ENCODE measurements around the gene PARD3.

Gene PARD3

GRCh38 chr10:34494012-34494411 lies 321.1 kb downstream of the PARD3 start:
- H3K79me2 ChIP-seq (ENCODE audit: insufficient read depth, low read length): no peaks in the 10 kb centered on the region
- H3K27me3 ChIP-seq (ENCODE audit: low read length): no peaks in the 10 kb centered on the region
- no peaks in the 10 kb centered on the region for H3F3A ChIP-seq (ENCODE audit: insufficient read depth)
- TF ChIP-seq CTCF (IDR thresholded peaks at IDR 0.05; ENCODE audit: insufficient read depth, low read length, poor library complexity, severe bottlenecking): no peak
- TF ChIP-seq EZH2phosphoT487 (conservative IDR thresholded peaks at IDR 0.05; ENCODE audit: low read length): no peak
- H3K4me3 ChIP-seq (ENCODE audit: insufficient read depth, low read length, poor library complexity, severe bottlenecking): no peak overlapping the region
- H3K27ac ChIP-seq (ENCODE audit: low read depth, low read length): no peak overlapping the region
- H2AFZ ChIP-seq (ENCODE audit: low read depth, low read length, severe bottlenecking): no peak overlapping the region
- H3K9ac ChIP-seq (ENCODE audit: low read length): no peak overlapping the region
- H3K9me2 ChIP-seq (replicated peaks; ENCODE audit: insufficient read depth, low read length): no peaks in the 10 kb centered on the region; the same call in 1 of the 2 replicates
- no peaks in the 10 kb centered on the region for H3K9me3 ChIP-seq (ENCODE audit: insufficient read depth, low read length)
- H3K4me2 ChIP-seq (ENCODE audit: low read depth, low read length, poor library complexity, severe bottlenecking): no peak overlapping the region
- no peaks in the 10 kb centered on the region for H3K36me3 ChIP-seq (ENCODE audit: low read length)
- H4K20me1 ChIP-seq (ENCODE audit: low read depth, low read length): no peaks in the 10 kb centered on the region

GRCh38 chr10:34492081-34492480 lies 323.0 kb downstream of the PARD3 start:
- no peak overlapping the region for H3K27ac ChIP-seq (ENCODE audit: low read depth, low read length)
- H4K20me1 ChIP-seq (ENCODE audit: low read depth, low read length): no peaks in the 10 kb centered on the region
- H3K4me2 ChIP-seq (ENCODE audit: low read depth, low read length, poor library complexity, severe bottlenecking): no peak overlapping the region
- TF ChIP-seq EZH2phosphoT487 (conservative IDR thresholded peaks at IDR 0.05; ENCODE audit: low read length) (no peak), CTCF (IDR thresholded peaks at IDR 0.05; ENCODE audit: insufficient read depth, low read length, poor library complexity, severe bottlenecking) (no peak)
- no peak overlapping the region for H3K4me3 ChIP-seq (ENCODE audit: insufficient read depth, low read length, poor library complexity, severe bottlenecking)
- H3K27me3 ChIP-seq (ENCODE audit: low read length): no peaks in the 10 kb centered on the region; the same call in 1 of the 2 replicates
- H3K9me2 ChIP-seq (replicated peaks; ENCODE audit: insufficient read depth, low read length): no peaks in the 10 kb centered on the region; the same call in 1 of the 2 replicates
- H3K79me2 ChIP-seq (ENCODE audit: insufficient read depth, low read length): no peaks in the 10 kb centered on the region
- H3K36me3 ChIP-seq (ENCODE audit: low read length): no peaks in the 10 kb centered on the region
- no peak overlapping the region for H3K9ac ChIP-seq (ENCODE audit: low read length)
- H2AFZ ChIP-seq (ENCODE audit: low read depth, low read length, severe bottlenecking): no peak overlapping the region
- no peaks in the 10 kb centered on the region for H3K9me3 ChIP-seq (ENCODE audit: insufficient read depth, low read length)
- no peaks in the 10 kb centered on the region for H3F3A ChIP-seq (ENCODE audit: insufficient read depth)

GRCh38 chr10:34491678-34492077 lies 323.4 kb downstream of the PARD3 start:
- H3K9me3 ChIP-seq (ENCODE audit: insufficient read depth, low read length): no peaks in the 10 kb centered on the region
- H3K27me3 ChIP-seq (ENCODE audit: low read length): no peaks in the 10 kb centered on the region; the same call in 1 of the 2 replicates
- no peak overlapping the region for H3K4me3 ChIP-seq (ENCODE audit: insufficient read depth, low read length, poor library complexity, severe bottlenecking)
- no peaks in the 10 kb centered on the region for H3K36me3 ChIP-seq (ENCODE audit: low read length)
- H3K9me2 ChIP-seq (replicated peaks; ENCODE audit: insufficient read depth, low read length): no peaks in the 10 kb centered on the region; the same call in 1 of the 2 replicates
- H4K20me1 ChIP-seq (ENCODE audit: low read depth, low read length): no peaks in the 10 kb centered on the region
- TF ChIP-seq EZH2phosphoT487 (conservative IDR thresholded peaks at IDR 0.05; ENCODE audit: low read length): no peak
- no peak overlapping the region for H3K9ac ChIP-seq (ENCODE audit: low read length)
- H3K27ac ChIP-seq (ENCODE audit: low read depth, low read length): no peak overlapping the region
- H3K4me2 ChIP-seq (ENCODE audit: low read depth, low read length, poor library complexity, severe bottlenecking): no peak overlapping the region
- H3F3A ChIP-seq (ENCODE audit: insufficient read depth): no peaks in the 10 kb centered on the region
- H2AFZ ChIP-seq (ENCODE audit: low read depth, low read length, severe bottlenecking): no peak overlapping the region
- H3K79me2 ChIP-seq (ENCODE audit: insufficient read depth, low read length): no peaks in the 10 kb centered on the region

GRCh38 chr10:34489973-34490745 lies 324.9 kb downstream of the PARD3 start:
- H3K9ac ChIP-seq (ENCODE audit: low read length): no peak overlapping the region

More at GRCh38 chr10:34489973-34490745, 324.9 kb downstream of the PARD3 start:
- Histone ChIP-seq H3K9me2 (replicated peaks; ENCODE audit: insufficient read depth, low read length) (no peaks in the 10 kb centered on the region; the same call in 1 of the 2 replicates), H3K79me2 (ENCODE audit: insufficient read depth, low read length) (no peaks in the 10 kb centered on the region), H2AFZ (ENCODE audit: low read depth, low read length, severe bottlenecking) (no peak overlapping the region), H3K36me3 (ENCODE audit: low read length) (no peaks in the 10 kb centered on the region), H3F3A (ENCODE audit: insufficient read depth) (no peaks in the 10 kb centered on the region), H3K4me2 (ENCODE audit: low read depth, low read length, poor library complexity, severe bottlenecking) (no peak overlapping the region), H4K20me1 (ENCODE audit: low read depth, low read length) (no peaks in the 10 kb centered on the region), H3K4me3 (ENCODE audit: insufficient read depth, low read length, poor library complexity, severe bottlenecking) (no peak overlapping the region), H3K9me3 (ENCODE audit: insufficient read depth, low read length) (no peaks in the 10 kb centered on the region), H3K27me3 (ENCODE audit: low read length) (no peaks in the 10 kb centered on the region; the same call in 1 of the 2 replicates), H3K27ac (ENCODE audit: low read depth, low read length) (no peak overlapping the region)
- TF ChIP-seq EZH2phosphoT487 (conservative IDR thresholded peaks at IDR 0.05; ENCODE audit: low read length): no peak
- no peak for TF ChIP-seq CTCF (IDR thresholded peaks at IDR 0.05; ENCODE audit: insufficient read depth, low read length, poor library complexity, severe bottlenecking)
